Motor neuron (in vitro differentiated cells): Measurements from ENCODE around the gene IGLL5. TPM values are rescaled to one million over a fixed set of nuclear protein-coding genes. Genes with fewer than 3 reads are reported as not detected.

Experiments
- ATAC-seq, 8 experiments: fragments of 200-7000 bp; cut with Tn5 transposase; replicated peaks in 6 of 8; 2 replicates each; pipeline ENCODE4 v1.8.0; 2021; ENCODE audit warnings: mild to moderate bottlenecking in 8 of 8, moderate library complexity in 8 of 8
- H3K27ac ChIP-seq, 2 donors: fragments of 250-450 bp; sonication (Bioruptor Pico); 2 replicates each; pipeline ENCODE4 v1.9.0; 2021; ENCODE audit warnings: antibody characterized with exemption in 2 of 2, mild to moderate bottlenecking in 2 of 2, moderate library complexity in 1 of 2
- H3K4me1 ChIP-seq, 2 donors: fragments of 250-450 bp; sonication (Bioruptor Pico); replicated peaks in 1 of 2; 2 replicates each; pipeline ENCODE4 v1.6.1; 2021; ENCODE audit warnings: antibody characterized with exemption in 2 of 2, mild to moderate bottlenecking in 2 of 2, moderate library complexity in 1 of 2
- H3K4me3 ChIP-seq, 5 donors: fragments of 250-450 bp; sonication (Bioruptor Pico); 2 replicates each; pipeline ENCODE4 v1.9.0; 2021; ENCODE audit warnings: antibody characterized with exemption in 5 of 5, mild to moderate bottlenecking in 5 of 5, moderate library complexity in 4 of 5
- WGBS, 10 experiments: fragments of 450-650 bp; shearing (Covaris generic); methylation state at CpG; one replicate each; pipeline ENCODE4 v1.0.0; 2022; 5-methylcytosine and 5-hydroxymethylcytosine counted together
- in situ Hi-C, 9 experiments: fragments of 400-800 bp; cut with MboI; loops; one replicate each; pipeline ENCODE4 v1.15.0; 2021; ENCODE audit warnings: low sequenced_read_pairs in 9 of 9, low pct_unique_long_range_greater_than_20kb in 2 of 9; ENCODE audit not compliant: unreplicated experiment in 9 of 9
- total RNA-seq, 8 experiments: library from RNA; unstranded; fragments of 300-600 nt; gene quantifications; 2 replicates each; pipeline versions ENCODE4 v1.2.3 to v1.2.4, GENCODE V29; 2022

Gene IGLL5
- total RNA-seq, 8 experiments from 2014 or later = 0.13 to 0.62 (median 0.25) TPM; not detected in 5

GRCh38 chr22:22912135-22912987, 24.7 kb downstream of the IGLL5 start:
- ATAC-seq = peak in 2 of 8 experiments; percentile 52 to 66
- in situ Hi-C loops = no loop called here
- Histone ChIP-seq H3K27ac (peak overlapping the region in 1 of 2 donors; percentile 37), H3K4me1 (no peaks in the 10 kb centered on the region), H3K4me3 (no peak overlapping the region)
- 40 to 100% (median 75%) methylated on average over 2 to 6 of the region's 8 CpGs for WGBS, 10 experiments

DNA sequence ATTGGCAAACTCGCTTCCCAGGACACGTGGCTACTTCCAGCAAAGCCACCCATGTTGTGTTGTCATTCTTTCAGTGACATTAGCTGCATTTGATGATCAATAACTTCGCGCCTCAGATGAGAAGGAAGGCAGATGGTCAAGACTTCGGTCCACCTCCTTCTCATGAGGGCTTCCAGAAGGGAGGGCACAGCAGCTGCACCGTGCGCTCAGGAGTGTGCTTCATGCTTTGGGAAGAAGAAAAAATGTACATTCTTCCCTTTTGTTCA, 25.3 kb downstream of the IGLL5 start:
- H3K27ac ChIP-seq = peak overlapping the region; percentile 37
- WGBS, 10 experiments = 17 to 63% (median 62%) methylated on average over 2 to 6 of the region's 7 CpGs; no CpG with 5 or more reads in 7 of the 10 experiments
- no peak overlapping the region for H3K4me3 ChIP-seq
- no peaks in the 10 kb centered on the region for H3K4me1 ChIP-seq
- in situ Hi-C loops = no loop called here
- no peak for ATAC-seq

GRCh38 chr22:22913989-22914388, 26.4 kb downstream of the IGLL5 start:
- H3K4me1 ChIP-seq = no peaks in the 10 kb centered on the region
- H3K4me3 ChIP-seq = no peak overlapping the region
- ATAC-seq = no peak
- in situ Hi-C loops = no loop called here
- 20 to 57% (median 43%) methylated on average over 1 to 5 of the region's 5 CpGs; no CpG with 5 or more reads in 6 of the 10 experiments for WGBS, 10 experiments
- H3K27ac ChIP-seq = peak overlapping the region in 1 of 2 donors; percentile 56

DNA sequence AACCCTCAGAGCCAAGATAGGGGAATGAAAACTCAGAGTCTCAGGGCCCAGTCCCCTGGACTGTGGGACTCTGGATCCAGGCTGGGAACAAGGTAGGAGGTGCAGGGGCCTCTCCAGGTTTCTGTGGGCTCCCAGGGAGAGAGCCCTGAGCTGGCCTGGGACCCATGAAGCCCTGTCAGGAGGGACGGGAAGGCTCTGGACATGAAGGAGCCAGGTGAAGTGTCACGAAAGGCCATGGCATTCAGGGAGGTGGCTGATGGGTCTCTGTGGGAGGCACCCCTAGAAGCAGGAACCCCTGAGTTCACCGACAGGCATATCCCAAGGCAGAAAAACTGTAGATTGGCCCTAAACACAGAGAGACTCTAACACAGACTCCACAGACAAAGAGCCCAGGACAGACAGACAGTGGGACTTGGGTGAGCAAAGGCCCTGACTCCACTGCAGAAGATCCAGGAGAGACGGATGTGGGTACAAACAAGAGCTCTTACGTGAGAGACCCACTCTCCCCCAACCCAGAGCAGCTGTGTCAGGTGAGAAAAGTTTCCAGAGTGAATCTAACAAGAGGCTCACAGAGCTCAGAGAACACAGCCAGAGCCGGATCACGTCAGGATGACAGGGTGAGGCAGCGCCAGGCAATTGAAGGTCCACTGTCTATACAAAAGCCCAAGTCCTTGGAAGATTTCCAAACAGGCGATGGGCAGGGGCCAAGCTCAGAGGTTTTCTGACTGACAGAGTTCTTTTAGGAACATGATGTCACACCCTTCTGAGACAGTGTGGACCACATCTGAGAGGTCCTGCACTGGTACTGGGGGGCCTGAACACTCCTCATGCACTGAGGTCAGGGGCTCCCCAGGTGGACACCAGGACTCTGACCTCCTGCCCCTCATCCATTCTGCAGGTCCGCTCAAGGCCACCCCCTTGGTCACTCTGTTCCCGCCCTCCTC, 27.4 kb downstream of the IGLL5 start:
- no peak overlapping the region for H3K4me3 ChIP-seq
- WGBS, 10 experiments = 0 to 100% (median 63%) methylated on average over 1 to 5 of the region's 11 CpGs; no CpG with 5 or more reads in 3 of the 10 experiments
- no peaks in the 10 kb centered on the region for H3K4me1 ChIP-seq
- H3K27ac ChIP-seq = peak overlapping the region in 1 of 2 donors; percentile 56
- no peak for ATAC-seq
- in situ Hi-C loops = no loop called here

DNA sequence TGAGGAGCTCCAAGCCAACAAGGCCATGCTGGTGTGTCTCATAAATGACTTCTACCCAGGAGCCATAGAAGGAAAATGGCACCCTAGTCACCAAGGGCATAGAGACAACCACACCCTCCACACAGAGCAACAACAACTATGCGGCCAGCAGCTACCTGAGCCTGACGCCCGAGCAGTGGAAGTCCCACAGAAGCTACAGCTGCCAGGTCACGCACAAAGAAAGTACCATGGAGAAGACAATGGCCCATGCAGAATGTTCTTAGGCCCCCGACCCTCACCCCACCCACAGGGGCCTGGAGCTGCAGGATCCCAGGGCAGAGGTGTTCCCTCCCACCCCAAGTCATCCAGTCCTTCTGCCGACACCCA, 28.0 kb downstream of the IGLL5 start:
- H3K27ac ChIP-seq = peak overlapping the region in 1 of 2 donors; percentile 56
- 93% methylated on average over 2 of the region's 6 CpGs; no CpG with 5 or more reads in 9 of the 10 experiments for WGBS, 10 experiments

DNA sequence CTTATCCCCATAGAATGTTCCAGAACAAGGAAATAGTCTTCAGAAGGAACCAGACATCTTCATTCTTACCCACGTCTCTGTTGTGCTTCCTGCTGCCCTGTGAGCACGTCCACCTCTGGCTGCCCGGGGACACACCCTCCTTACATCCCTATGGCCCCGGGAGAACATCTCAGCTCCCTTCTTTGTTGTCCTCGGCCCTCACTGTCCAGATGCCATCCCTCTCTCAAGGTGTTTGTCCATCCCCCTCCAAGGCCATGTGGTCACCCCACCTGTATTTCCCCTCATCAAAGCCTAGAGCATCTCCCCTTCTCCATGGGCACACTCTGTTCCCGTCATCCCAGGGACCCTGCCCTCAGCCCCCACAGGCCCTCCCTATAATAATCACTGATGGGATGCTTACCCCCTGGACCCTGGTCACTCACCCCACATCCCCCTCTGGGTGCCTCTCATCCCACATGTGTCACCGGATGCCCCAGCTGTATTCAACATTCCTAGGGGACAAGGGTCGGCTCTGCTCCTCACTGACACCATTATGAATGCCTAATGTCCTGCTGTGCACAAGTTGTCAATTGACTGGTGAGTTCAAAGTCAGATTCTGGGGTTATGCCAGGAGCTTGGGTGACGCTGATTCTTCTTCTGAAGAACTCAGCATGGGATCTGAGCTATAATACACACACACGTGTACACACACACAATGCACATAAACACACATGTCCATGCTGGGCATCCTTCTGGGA, 28.8 kb downstream of the IGLL5 start:
- 5 to 42% methylated on average over 3 to 4 of the region's 10 CpGs; no CpG with 5 or more reads in 8 of the 10 experiments for WGBS, 10 experiments
- Histone ChIP-seq H3K4me1 (no peaks in the 10 kb centered on the region), H3K27ac (peak overlapping the region; percentile 37 to 56), H3K4me3 (no peak overlapping the region)
- in situ Hi-C loops = no loop called here
- ATAC-seq = no peak

More for the DNA sequence above, 28.0 kb downstream of the IGLL5 start:
- H3K4me3 ChIP-seq = no peak overlapping the region
- ATAC-seq = no peak
- in situ Hi-C loops = no loop called here
- no peaks in the 10 kb centered on the region for H3K4me1 ChIP-seq

DNA sequence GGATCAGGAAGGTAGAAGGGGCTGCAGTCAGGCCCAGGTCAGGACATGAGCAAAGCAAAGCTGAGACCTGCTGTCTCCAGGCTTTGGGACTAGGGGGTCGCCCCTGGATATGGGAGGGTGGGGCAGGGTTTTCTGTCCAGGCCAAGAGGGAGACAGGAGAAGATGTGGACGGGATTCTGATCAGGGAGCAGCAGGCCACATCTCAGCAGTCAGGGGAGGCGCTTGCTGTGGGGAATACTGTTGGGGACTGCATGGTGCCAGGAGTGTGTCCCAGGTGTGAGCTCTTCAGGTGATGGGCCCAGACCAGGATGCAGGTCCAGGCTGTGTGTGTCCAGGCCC, 29.3 kb downstream of the IGLL5 start:
- in situ Hi-C loops = no loop called here

GRCh38 chr22:22917377-22917776, 29.8 kb downstream of the IGLL5 start:
- 28 to 80% methylated on average over 1 to 3 of the region's 4 CpGs; no CpG with 5 or more reads in 8 of the 10 experiments for WGBS, 10 experiments
- no peak for ATAC-seq
- peak overlapping the region in 1 of 2 donors; percentile 56 for H3K27ac ChIP-seq
- no peaks in the 10 kb centered on the region for H3K4me1 ChIP-seq
- in situ Hi-C loops = no loop called here
- H3K4me3 ChIP-seq = no peak overlapping the region

More for the DNA sequence above, 29.3 kb downstream of the IGLL5 start:
- Histone ChIP-seq H3K4me3 (no peak overlapping the region), H3K4me1 (no peaks in the 10 kb centered on the region), H3K27ac (peak overlapping the region; percentile 37 to 56)
- WGBS, 10 experiments = 60% methylated on average over 1 of the region's 3 CpGs; no CpG with 5 or more reads in 9 of the 10 experiments
- no peak for ATAC-seq

DNA sequence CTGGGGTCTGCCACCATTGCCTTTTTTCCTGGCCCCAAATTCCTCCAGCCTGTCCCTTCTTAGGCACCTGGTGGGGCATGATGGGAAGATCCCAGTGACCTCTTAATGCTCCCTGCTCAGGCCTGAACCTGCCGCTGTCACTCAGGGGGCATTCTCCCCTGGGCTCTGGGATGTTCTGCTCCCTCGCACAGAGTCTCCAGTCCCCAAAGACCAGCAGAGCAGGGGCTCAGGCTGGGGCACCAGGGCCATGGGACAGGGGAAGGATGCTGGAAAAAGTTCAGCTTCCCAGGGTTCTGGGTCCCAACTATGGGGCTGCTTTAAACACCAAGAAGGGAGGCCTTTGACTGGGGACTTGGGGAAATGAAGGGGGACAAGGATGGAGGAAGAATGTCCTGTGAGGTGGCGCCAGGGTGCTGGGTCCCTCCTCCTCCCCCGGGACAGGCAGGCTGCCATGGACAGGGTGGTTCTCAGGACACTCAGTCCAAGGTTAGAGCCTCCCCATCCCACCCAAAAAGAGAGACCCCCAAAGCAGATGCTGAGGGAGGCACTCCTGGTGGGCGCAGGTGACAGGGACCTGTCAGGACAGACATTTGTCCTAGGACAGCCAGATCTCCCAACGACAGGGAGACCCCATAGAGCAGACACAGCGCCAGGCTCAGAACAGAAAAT, 30.8 kb downstream of the IGLL5 start:
- WGBS, 10 experiments = 32 to 100% (median 57%) methylated on average over 1 to 3 of the region's 7 CpGs; no CpG with 5 or more reads in 4 of the 10 experiments
- no peak for ATAC-seq
- H3K27ac ChIP-seq = peak overlapping the region in 1 of 2 donors; percentile 30
- no peak overlapping the region for H3K4me3 ChIP-seq
- in situ Hi-C loops = no loop called here
- H3K4me1 ChIP-seq = no peaks in the 10 kb centered on the region

- no peak for ATAC-seq
- Histone ChIP-seq H3K4me3 (no peak overlapping the region), H3K4me1 (no peaks in the 10 kb centered on the region), H3K27ac (no peak overlapping the region)
- in situ Hi-C loops = no loop called here
- 80 to 100% (median 93%) methylated on average over 1 to 3 of the region's 7 CpGs; no CpG with 5 or more reads in 7 of the 10 experiments for WGBS, 10 experiments
These were observed 31.4 kb downstream of the IGLL5 start for GRCh38 chr22:22919041-22919440.

DNA sequence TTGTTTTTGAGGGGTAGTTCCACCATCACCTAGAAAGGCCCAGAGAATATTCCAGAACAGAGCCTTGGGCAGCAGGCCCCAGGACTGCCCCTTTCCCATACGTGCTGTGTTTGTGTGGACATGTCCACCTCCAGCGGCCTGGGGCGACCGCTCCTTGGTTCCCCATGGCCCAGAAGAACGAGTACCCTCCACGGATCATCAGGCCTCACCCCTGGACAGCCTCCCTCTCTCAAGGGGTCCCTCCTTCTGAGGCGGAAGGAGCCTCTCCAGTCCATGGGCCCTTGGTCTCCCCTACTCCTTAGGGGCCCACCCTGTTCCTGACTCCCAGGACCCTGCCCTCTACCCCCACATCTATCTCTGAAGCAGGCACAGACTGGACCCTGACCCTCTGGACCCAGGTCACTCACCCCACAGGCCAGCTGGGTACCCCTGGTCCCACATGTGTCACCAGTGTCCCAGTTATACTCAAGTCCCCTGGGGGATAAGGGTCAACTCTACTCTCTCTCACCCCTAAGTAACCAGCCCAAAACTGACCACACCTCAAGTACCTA, 32.6 kb downstream of the IGLL5 start:
- in situ Hi-C loops = no loop called here
- Histone ChIP-seq H3K4me1 (no peaks in the 10 kb centered on the region), H3K27ac (peak overlapping the region; percentile 43 to 63), H3K4me3 (no peak overlapping the region)
- 22 to 100% (median 38%) methylated on average over 1 to 4 of the region's 7 CpGs; no CpG with 5 or more reads in 7 of the 10 experiments for WGBS, 10 experiments
- no peak for ATAC-seq

DNA sequence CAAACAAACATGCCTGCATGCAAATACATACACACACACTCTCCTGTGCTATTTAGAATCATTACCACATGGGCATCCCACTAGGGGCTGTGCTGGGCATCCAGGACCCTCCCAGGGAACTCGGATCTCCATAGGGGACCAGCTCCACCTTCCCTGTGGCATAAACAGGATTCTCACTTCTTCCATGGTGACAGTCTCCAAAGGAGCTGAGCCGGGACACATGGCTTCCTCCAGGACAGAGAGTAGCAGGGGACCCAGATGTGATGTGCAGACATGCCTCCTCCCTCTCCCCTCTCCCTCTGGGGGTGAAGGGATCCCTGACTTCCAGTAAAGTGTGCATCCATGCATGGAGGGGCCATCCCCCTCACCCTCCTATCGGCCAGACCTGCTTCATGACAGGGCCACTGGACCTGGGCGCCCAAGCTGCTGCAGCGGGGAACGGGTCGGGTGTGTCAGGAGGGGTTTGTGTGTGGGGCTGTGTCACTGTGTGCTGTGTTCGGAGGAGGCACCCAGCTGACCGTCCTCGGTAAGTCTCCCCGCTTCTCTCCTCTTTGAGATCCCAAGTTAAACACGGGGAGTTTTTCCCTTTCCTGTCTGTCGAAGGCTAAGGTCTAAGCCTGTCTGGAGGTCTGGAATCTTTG, 33.4 kb downstream of the IGLL5 start:
- in situ Hi-C loops = no loop called here
- no peaks in the 10 kb centered on the region for H3K4me1 ChIP-seq
- peak overlapping the region in 1 of 2 donors; percentile 49 for H3K27ac ChIP-seq
- WGBS, 10 experiments = 0 to 83% (median 72%) methylated on average over 1 to 8 of the region's 13 CpGs; no CpG with 5 or more reads in 3 of the 10 experiments
- H3K4me3 ChIP-seq = no peak overlapping the region
- no peak for ATAC-seq
